ENCODE data around the gene CDRT15.
"Not testable (repeated sequence)": the region's sequence is repeated elsewhere in the genome, so short reads cannot be mapped to it uniquely, and the experiment has no call there.

The CDRT15 gene

GRCh38 chr17:14236762-14237161 is at the start of gene CDRT15:
CDRT15 (minus strand) TSS chr17:14236862; CDS start chr17:14236833, 29 bp downstream.
- DNase-seq, result not testable (repeated sequence)

- no peak for DNase-seq
These were observed 46.1 kb upstream of the CDRT15 start for GRCh38 chr17:14282726-14283125.

GRCh38 chr17:14281530-14281929 is 44.9 kb upstream of the CDRT15 start:
- DNase-seq, result no peak

- DNase-seq, result no peak
These were observed 40.0 kb upstream of the CDRT15 start for GRCh38 chr17:14276535-14277250.

GRCh38 chr17:14270508-14270907 is 33.8 kb upstream of the CDRT15 start:
- no peak for DNase-seq

- DNase-seq, result no peak
These were observed 32.8 kb upstream of the CDRT15 start for GRCh38 chr17:14269473-14269872.

GRCh38 chr17:14268264-14268663 is 31.6 kb upstream of the CDRT15 start:
- DNase-seq, result no peak

- no peak for DNase-seq
These were observed 24.7 kb upstream of the CDRT15 start for GRCh38 chr17:14261406-14261805.

GRCh38 chr17:14245629-14246028 is 9.0 kb upstream of the CDRT15 start:
- no peak for DNase-seq

- no peak for DNase-seq
These were observed 8.3 kb upstream of the CDRT15 start for GRCh38 chr17:14245002-14245401.

- DNase-seq, result not testable (repeated sequence)
These were observed 2.6 kb upstream of the CDRT15 start for GRCh38 chr17:14239271-14239670.

- DNase-seq, result not testable (repeated sequence)
These were observed 630 bp downstream of the CDRT15 start for GRCh38 chr17:14236032-14236431.

- not testable (repeated sequence) for DNase-seq
These were observed 1.6 kb downstream of the CDRT15 start for GRCh38 chr17:14235047-14235446.

GRCh38 chr17:14231187-14231586 is 5.5 kb downstream of the CDRT15 start:
- not testable (repeated sequence) for DNase-seq

- peak; percentile 22 for DNase-seq
These were observed 7.8 kb downstream of the CDRT15 start for GRCh38 chr17:14228903-14229302.

GRCh38 chr17:14227052-14227451 is 9.6 kb downstream of the CDRT15 start:
- no peak for DNase-seq

GRCh38 chr17:14225254-14225980 is 11.2 kb downstream of the CDRT15 start:
- no peak for DNase-seq

- DNase-seq, result no peak
These were observed 14.1 kb downstream of the CDRT15 start for GRCh38 chr17:14222611-14223010.

- peak; percentile 6 for DNase-seq
These were observed 22.4 kb downstream of the CDRT15 start for GRCh38 chr17:14214271-14214670.

- no peak for DNase-seq
These were observed 24.3 kb downstream of the CDRT15 start for GRCh38 chr17:14212401-14212800.

GRCh38 chr17:14211801-14212200 is 24.9 kb downstream of the CDRT15 start:
- DNase-seq, result no peak

- no peak for DNase-seq
These were observed 25.4 kb downstream of the CDRT15 start for GRCh38 chr17:14211246-14211645.

GRCh38 chr17:14209215-14209614 is 27.4 kb downstream of the CDRT15 start:
- DNase-seq, result no peak

- DNase-seq, result no peak
These were observed 28.9 kb downstream of the CDRT15 start for GRCh38 chr17:14207791-14208190.
